GM21360 (cell line): ENCODE measurements around the gene PPP1R1C.

ENCODE experiments used
- ATAC-seq: cut with Tn5 transposase; IDR thresholded peaks from one replicate; pipeline ENCODE4 v1.9.1; 2021; ENCODE audit warnings: mild to moderate bottlenecking, moderate library complexity; ENCODE audit not compliant: unreplicated experiment

The PPP1R1C gene

DNA sequence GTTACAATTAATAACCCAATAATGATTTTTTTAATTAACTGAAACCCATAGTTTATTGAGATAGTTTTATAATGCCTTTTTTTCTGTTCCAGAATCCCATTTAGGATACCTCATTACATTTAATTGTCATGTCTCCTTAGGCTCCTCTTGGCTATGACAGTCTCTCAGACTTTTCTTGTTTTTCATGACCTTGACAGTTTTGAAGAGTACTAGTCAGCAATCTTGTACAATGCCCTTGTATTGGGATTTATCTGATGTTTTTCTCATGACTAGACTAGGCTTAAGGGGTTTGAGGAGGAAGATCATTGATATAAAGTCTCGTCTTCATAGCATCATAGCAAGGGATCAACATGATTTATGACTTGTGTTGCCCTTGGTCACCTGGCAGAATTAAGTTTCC is 72.4 kb downstream of the PPP1R1C start:
- no peak for ATAC-seq

DNA sequence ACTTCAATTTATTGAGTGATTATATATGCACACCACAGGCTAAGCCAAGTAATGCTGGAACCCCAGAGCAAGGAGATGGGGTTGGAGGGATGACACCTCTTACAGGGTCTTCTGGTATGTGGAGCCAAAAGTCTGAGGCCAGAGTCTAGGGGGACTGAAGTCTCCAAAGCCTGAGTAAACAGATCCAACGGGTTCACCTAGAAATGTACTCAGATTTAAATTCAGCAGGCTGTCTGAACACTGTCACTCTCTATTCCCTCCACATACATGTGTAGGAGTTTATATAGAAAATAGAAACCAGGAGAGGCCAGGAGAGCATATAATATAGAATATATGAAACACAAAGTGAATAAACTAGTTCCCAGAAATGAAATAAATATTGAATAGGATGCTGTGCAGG is 76.1 kb downstream of the PPP1R1C start:
- ATAC-seq: no peak

DNA sequence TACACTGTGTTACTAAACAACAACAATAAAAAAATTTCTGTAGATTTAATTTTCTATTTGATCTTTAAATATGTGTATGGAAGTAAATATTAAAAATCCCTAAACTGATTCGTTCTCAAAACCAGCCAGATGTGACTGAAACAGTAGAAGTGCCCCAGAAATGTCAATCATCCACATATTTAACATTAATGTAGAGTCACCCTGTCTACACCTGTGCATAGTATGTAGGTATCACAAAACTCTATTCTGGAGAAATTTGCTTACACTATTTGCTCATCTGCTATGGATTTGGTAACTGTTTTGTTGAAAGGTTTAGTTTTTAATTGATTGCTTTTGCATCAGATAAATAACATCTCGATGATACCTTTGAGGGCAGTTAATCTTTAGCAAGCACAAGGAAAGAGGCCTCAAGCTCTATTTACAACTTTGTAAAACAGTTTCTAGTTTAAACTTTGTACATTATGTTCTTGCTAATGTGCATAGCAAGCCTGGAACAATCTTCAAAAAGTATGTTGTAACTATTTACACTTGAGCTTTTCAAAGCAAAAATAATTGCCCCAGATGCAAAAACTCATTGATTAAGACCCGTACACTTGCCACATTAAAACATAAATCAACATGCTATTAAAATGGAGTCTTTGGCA is 76.8 kb downstream of the PPP1R1C start:
- no peak for ATAC-seq

DNA sequence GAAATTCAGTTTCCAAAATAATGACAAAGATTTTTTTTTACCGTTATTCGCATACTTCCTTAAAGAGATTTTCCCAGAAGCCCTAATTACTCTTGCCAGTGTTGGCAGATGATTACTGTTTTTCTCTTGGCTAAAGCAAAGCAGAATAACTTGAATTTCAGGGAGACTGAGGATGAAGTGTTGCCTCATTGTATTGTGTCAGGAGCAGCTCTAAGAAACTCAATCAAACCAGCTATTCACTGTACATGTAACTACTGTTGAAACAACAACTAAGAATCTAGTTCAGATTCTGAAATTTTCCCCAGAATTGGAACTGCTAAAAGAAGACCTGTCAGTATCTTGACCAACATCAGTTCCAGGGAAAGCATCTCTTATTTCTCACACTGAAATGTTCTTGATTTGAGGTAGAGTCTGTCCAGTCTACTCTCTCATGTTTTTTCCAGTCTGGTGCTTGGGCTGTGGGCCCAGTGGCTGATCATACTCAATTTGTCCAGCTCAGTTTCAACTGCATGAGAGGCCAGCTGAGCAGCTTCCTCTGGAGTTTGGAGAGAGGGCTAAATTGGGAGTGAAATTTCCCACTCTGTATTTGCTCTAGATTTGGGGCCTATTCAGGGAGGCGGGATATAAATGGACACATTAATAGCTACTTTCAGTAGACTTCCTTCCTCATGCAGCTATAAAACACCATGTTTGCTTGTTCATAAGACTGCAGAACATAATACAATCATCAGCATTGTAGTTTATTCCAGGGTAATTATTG is 78.5 kb downstream of the PPP1R1C start:
- no peak for ATAC-seq

DNA sequence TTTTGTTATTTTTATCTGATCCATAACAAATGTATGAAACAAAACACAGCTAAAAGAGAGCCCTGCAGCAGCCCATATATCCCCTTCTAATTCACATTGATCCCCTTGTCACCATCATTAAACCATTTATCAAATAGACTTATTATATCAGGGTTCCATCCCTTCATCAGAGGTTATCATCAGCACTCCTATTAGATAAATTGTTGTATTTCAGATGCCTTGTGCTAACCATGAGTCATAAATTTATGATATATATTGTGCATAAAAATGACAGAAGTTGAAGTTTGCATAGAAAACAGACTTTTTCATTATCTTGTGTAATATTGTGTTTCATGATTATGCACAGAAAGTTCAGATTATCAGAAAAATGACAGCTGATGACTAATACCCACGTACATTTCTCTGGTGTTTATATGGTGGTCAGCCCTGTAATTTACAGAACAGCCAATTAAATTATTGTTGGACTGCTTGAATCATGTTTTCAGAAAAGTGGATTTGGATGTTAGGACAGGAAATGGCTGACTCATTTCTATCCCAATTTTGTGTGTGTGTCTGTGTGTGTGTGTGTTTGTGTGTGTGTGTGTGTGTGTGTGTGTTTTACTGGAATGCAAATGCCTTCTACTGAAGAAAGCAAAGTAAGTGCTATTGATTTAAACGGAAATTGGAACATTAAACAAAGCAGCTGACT is 80.9 kb downstream of the PPP1R1C start:
- no peak for ATAC-seq

DNA sequence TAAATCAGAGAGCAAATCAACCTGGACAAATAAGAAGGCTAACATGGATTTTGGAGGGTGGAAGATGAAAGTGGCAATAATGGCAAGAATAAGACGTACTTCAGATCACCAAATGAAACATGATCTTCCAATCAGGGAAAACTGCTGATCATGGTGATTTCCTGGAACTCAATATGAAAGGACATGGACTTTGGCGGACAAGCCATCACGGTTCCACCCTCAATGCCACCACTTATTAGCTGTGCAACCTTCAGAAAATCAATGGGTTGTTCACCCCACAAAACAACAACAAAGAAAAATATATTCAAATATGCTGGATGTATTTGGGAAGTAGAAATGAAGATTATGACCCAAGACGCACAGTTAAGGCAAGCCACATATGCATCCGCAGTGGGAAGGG is 81.7 kb downstream of the PPP1R1C start:
- no peak for ATAC-seq

DNA sequence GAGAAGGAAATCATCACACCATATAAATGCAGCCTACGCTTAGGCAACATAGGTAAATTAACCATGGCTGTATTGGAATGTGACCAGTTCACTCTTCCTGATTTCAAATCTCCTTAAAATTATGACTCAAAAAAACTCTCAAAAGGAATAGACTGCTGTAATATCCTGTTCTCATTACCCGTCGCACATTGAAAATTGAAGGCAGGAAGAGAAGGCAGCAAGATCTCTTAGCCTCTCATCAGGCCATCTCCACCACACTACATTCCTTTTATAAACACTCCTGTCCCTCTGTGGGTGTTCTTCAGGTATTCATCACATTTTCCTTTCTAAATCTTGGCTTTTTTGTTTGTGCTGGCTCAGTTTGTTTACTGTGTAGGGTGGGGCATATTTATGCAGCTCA is 83.2 kb downstream of the PPP1R1C start:
- ATAC-seq: no peak

DNA sequence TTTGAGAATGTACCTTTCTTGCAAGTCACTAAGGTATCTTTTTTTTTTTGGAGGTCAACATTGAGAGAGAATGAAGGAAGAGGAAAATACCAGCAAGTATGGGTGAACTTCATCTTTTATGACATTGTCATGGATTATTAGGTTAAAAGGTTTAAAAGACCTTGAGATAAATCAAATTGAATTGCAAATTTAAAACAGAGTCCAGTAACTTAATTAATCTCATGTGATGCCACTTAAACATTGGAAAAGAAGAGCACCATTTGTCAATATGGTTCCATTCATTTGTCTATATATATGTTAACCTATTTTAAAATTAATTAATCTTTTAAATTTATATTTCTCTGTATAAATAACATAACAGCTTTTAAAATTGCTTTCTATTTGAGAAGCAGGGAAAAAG is 83.8 kb downstream of the PPP1R1C start:
- ATAC-seq: no peak

DNA sequence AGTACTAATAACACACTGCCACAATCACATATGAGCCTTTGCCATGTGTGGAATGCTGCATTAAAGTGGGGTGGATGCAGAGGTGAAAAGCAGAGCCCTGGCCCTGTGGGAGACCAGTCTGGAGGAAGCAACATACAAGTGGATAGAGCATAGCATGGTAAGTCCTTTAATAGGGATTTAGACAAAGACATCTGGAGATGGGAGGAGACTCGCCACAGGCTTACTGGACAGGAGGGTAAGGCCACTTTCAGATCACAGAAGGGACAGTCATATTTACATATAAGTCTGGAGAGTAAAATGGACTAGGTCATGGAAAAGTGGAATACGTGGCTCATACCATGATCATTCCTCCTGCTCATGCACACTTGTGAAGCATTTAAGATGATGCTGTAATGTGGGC is 84.3 kb downstream of the PPP1R1C start:
- no peak for ATAC-seq

DNA sequence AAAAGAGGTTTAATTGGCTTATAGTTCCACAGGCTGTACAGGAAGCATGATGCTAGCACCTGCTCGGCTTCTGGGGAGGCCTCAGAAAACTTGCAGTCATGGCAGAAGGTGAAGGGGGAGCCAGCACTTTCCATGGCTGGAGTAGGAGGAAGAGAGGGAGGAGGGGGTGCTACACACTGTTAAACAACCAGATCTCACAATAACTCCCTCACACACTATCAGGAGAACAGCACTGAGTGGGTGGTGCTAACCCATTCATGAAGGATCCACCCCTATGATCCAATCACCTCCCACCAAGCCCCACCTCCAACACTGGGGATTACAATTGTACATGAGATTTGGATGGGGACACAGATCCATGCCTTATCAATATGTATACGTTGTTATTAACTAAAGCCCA is 85.1 kb downstream of the PPP1R1C start:
- ATAC-seq: no peak

DNA sequence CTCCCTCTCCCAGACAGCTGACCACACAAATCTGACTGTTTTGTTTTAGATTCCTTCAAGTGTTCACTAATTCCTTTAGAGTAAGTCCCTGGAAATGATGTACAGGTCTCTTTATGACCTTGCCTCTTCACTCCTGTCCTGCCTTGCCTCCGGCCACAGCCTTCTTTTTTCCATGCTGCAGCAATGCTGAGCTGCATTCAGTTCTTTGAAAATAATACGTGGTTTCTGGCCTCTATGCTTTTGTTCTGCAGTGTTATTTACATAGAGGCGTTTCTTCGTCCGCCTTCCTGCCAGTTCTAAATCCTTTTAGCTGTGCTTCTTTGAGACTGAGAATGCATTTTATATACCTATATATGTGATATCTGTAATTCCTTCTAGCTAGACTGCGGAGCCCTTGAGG is 87.2 kb downstream of the PPP1R1C start:
- no peak for ATAC-seq

DNA sequence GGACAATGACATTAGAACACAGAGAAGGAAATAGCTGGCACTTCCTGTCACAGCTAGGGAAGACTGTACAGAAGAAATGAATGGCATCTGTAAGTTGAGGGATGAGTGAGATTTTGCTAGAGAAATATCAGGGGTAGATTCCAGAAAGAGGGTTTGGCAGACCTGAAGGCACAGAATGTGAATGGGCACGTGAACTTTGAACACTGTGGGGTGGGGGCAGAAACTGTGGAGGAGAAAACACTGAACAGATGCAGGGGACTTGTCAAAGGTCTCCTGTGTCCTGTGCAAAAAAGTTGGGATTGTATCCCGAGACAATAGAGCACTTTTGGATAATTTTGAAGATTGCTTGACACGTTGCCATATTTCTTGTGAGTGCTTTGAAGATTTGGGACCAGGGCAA is 88.0 kb downstream of the PPP1R1C start:
- no peak for ATAC-seq

DNA sequence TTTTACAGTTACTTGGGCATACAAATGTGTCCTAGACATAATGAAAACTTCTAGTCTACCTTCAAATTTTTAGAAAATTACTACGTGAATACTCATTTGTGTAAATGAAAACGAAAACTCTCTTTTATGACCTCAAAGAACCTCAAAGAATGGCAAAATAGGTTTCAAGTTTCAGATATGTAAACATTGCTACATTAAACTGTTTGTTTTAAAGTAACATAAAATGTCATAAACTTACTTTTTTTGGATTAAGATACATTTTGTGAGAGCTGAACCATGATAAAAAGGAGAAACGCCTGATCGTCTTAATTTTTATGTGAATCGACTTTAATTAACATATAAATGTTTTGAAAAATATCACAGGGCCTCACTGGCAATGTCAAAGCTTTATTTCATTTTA is 91.4 kb downstream of the PPP1R1C start:
- no peak for ATAC-seq

DNA sequence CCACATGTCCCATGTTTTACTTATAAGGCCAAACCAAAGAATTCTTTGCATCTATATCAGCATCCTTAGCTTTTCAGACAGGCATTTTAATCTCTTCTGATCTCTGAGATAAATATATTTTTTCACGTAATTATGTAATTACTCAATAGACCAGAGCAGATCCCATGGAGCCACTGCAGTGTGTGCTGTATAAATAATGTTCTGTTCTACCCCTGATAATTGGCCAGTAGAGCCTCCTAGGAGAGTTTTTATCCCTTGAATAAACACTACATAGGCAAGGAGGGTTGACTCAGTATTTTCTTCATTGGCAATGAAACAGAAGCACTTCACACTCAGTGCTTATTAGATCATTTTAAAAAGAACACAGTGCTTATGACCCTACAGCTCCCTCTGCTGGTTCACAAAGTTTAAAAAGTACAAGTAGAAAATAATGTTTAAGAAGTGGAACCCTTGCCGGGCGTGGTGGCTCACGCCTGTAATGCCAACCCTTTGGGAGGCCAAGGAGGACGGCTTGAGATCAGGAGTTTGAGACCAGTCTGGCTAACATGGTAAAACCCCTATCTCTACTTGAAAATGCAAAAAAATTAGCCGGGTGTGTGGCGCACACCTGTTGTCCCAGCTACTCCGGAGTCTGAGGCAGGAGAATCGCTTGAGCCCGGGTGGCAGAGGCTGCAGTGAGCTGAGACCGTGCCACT is 91.9 kb downstream of the PPP1R1C start:
- ATAC-seq: no peak

DNA sequence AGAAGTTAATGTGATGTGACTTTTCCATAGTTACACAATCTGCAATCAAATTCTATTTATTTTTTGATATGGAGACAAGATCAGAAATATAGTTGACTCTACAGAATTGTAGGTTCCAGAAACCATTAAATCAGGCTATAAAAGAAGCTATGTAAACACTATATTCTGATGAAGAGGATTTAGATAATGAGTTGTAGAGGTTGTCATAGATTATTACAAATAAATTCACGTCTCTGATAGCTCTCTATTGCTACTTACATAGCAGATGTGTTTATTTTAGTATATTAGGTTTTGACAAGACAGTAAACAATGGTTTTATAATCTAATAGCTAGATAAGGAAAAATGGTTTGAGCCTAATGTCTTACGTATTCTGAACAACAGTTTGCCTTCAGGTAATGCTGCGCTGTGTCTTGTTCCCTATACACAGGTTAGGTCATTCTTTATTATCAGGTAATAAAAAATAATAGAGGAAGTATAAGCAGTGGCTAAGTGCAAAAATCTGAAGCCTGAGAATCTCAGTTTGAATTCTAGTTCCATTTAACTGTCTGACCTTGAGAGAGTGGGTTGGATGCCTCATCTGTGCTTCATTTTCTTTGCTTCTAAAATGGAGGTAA is 93.4 kb downstream of the PPP1R1C start:
- no peak for ATAC-seq

DNA sequence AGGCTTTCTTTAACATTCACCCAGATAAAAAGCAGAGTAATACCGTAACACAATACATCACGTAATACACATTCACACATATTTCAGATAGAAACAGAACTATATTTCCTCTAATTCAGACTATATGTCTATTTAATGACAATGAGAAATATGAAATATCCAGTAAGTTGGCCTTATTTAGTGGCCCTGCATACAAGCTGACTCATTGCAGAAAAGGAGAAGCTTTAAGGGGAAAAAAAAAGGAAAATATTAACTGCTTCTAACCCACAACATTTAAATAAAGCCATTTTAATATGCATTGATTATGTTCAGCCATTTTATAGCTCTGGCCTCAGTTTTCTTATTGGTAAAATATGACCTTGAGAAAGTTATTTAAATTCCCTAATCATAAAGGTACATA is 94.8 kb downstream of the PPP1R1C start:
- no peak for ATAC-seq

DNA sequence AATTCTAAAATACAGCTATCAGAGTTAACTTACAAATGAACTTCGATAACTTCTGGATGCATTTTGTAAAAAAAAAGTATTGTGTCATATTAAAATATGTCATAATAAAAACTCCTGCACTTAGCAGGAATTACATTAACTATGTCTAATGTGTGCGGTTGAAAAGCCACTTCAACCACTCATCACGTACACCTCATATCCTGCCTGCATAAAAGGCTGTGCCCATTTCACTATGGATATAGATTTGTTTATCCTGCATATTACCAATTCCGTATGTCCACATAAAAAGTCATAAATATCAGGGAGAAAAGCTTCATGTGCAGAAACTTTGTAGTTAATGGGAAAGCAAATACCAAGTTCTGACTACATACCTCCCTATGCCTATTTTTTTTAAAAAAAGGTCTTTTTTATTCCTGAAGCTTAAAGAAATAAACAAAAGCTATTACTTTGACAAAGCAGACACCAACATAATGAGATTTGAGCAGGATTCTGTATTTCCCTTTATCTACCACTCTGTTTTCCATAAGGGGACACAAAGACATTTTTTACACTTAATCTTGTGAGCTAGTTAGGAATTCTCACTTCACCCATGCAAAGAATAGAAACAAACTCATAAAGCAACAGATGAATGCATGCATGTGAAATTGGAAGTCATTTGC is 96.1 kb downstream of the PPP1R1C start:
- no peak for ATAC-seq

DNA sequence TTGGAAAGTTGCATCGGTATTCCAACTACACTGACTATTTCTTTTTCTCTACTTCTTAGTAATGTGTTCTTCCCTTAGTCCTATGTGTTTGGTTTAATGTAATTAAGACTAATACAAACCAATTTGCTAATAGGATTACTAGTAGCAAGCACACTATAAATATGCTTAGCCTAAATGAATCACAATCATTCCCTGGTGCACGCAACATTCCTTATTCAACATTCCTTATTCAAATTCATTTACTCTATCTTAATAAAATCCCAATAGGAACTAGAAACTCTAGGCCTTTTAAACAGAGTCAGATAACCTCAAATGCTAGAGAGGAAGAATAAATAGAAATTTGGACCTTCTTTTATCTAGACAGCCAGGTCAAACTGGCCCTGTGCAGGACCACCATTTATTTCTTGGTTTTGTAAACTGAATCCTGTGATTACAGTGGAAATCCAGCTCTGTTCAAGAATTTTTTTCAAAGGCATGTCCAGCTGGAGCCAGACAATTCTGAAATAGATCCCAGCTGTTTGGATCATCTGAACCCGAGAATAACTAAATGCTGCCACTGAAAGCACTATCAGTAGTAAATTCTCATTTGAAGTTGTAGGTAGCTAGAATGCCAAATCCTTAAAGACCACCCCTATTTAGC is 103.1 kb downstream of the PPP1R1C start:
- ATAC-seq: no peak

DNA sequence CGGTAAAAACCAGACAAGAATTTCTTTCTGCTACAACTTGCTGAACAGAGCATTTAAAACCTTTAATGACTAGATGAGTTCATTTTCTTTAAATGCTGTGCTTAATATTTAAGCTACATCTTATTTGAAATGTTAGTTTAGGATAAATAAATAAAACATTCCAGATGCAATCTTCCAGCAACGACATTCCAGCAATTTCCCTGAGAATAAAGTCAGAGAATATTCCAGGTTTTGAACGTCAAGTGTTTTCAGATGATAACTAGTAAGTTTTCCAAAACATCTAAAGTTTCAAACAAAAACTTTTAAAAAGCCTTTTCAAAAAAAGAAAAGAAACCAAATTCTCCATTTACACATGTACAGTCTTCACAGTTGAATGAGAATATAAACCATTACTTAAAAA is 104.8 kb downstream of the PPP1R1C start:
- ATAC-seq: no peak

DNA sequence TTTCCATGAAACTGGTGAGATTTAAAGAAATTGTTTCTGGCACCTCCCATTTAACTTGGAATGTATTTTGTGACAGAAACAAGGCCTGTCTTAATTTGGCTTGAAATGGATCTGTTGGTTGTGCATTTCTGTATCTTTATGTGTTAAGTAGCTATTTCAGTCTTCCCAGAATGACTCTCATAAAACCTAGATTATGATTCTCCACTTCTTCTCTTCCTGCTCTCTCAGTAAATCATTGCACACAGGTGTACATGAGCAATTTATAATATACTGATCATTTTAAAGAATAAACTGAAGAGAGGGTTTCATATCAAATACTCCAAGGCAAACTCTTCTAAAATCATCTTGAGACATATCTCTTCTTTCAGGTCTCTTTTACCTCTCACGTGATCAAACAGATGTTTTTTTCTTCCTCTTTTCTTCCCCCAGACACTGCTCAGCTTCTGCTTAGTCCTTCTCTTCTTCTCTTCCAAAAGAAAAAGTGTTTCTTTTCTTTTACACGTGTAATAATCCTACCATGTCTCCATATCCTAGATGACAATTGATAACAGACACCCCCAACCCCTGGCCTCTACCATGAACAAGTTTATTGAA is 112.0 kb downstream of the PPP1R1C start:
- no peak for ATAC-seq
